Measurements from ENCODE around the gene POLH.

DNA sequence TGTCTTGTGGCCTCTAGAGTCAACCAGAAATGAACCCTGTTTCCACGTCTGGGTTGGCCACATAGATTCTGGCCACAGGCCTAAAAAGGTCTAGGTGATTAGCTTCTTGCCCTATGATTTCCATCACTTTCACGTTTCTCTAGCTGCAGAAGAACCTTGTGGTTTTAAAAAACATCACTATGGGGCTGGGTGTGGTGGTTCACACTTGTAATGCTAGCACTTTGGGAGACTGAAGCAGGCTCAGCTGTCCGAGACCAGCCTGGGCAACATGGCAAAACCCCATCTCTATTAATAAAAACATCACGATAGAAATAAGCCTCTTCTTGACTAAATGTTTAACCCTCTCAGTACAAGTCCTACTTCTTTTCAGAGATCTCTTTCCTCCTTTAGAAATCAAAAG, 31.5 kb upstream of the POLH start:
- TF ChIP-seq, protein P1, sequence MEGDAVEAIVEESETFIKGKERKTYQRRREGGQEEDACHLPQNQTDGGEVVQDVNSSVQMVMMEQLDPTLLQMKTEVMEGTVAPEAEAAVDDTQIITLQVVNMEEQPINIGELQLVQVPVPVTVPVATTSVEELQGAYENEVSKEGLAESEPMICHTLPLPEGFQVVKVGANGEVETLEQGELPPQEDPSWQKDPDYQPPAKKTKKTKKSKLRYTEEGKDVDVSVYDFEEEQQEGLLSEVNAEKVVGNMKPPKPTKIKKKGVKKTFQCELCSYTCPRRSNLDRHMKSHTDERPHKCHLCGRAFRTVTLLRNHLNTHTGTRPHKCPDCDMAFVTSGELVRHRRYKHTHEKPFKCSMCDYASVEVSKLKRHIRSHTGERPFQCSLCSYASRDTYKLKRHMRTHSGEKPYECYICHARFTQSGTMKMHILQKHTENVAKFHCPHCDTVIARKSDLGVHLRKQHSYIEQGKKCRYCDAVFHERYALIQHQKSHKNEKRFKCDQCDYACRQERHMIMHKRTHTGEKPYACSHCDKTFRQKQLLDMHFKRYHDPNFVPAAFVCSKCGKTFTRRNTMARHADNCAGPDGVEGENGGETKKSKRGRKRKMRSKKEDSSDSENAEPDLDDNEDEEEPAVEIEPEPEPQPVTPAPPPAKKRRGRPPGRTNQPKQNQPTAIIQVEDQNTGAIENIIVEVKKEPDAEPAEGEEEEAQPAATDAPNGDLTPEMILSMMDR (IDR thresholded peaks at IDR 0.05): no peak
- TF ChIP-seq POLR2A (IDR thresholded peaks at IDR 0.05) (no peak), POLR2AphosphoS5 (IDR thresholded peaks at IDR 0.05) (no peak)
